NB4 (cell line): ENCODE results near the gene NTSR2.

Experiments used
- CTCF ChIP-seq: IDR thresholded peaks from one replicate; pipeline ENCODE4 v1.5.1; 2012; ENCODE audit warnings: low read depth, low read length
- POLR2A ChIP-seq: IDR thresholded peaks from 2 replicates; pipeline ENCODE4 v1.6.1; 2011; ENCODE audit warnings: mild to moderate bottlenecking; ENCODE audit not compliant: insufficient read length; ENCODE audit errors: extremely low read depth

GRCh38 chr2:11708106-11708505, 38.1 kb upstream of the NTSR2 start:
- no peak for TF ChIP-seq CTCF
- TF ChIP-seq POLR2A = no peak
